ENCODE results near the gene SHROOM3.

- TF ChIP-seq POLR2A (IDR thresholded peaks at IDR 0.05; ENCODE audit: low read depth) (no peak), EP300 (IDR thresholded peaks at IDR 0.05) (no peak), CTCF (IDR thresholded peaks at IDR 0.05) (no peak), POLR2AphosphoS5 (IDR thresholded peaks at IDR 0.05) (no peak)
Measured at GRCh38 chr4:76581077-76581962, 146.3 kb downstream of the SHROOM3 start.

Measured in esophagus muscularis mucosa (tissue), 4 donors.